ENCODE results near the gene NT5C3A. TPM values are rescaled to one million over a fixed set of nuclear protein-coding genes. Genes with fewer than 3 reads are reported as not detected.

The NT5C3A gene
- total RNA-seq (2014; rRNA removed): 34.3 and 35.0 TPM in 2 replicates
- percentile 82 among the genes with signal in this experiment for Bru-seq, nascent RNA
- BruChase-seq, experiment 1, labeled RNA remaining after a 6-hour chase: percentile 75 among the genes with signal in this experiment
- BruChase-seq, experiment 2, labeled RNA remaining after a 2-hour chase: percentile 73 among the genes with signal in this experiment
- long read RNA-seq, transcript NT5C3A-201 (9 exons, 1,704 nt): major isoform, 29 of 80 reads
- long read RNA-seq, transcript NT5C3A-204 (10 exons, 1,759 nt): minor isoform, 23 of 80 reads
- long read RNA-seq, partial matches to known transcripts: 7 of 80 reads
- long read RNA-seq, other reads (novel, unspliced or antisense): 17 of 80 reads

DNA sequence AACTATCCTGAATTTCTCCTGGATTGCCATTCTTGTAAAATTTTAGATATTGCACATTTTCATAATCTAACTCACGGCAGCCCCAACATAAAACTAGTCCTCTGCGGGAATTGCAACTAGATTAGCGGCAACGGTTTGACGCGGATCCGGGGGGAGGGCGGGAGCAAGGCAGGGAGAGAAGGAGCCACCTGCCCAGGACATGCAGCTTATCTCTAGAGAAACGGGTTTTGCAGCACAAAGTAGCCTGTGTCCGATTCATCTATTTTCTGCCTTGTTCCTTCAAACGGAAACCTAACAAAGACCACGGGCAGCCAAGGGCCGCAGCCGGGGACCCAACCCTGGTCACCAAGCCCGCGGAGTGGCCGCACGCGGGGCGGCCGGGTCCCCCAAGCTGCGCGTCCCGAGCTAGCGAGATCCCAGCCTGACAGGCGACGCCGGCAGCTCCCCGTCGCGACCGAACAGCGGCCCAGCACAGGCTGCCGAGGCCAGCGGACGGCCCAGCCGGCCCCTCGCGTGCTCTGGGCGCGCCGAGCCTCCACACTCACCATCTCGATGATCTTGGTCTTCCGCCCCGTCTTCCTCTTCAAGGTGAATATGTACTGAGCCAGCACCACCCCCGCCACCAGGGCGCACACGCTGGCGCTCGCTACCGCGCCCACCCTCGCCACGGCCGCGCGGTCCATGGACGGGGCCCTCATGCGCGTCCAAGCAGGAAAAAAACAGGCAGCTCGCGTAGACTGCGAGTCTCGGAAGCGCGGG, at the start of gene NT5C3A:
Gene NT5C3A (minus strand): TSS at position 754 of the 759 bp plus-strand sequence. CDS start 71 bp downstream, at position 683.
- TF ChIP-seq EZH2 (IDR thresholded peaks at IDR 0.05; ENCODE audit: low read length, unreplicated experiment) (no peak), EZH2phosphoT487 (IDR thresholded peaks at IDR 0.05; ENCODE audit: borderline replicate concordance, low read length) (no peak)
- POLR2A ChIA-PET (ENCODE audit: unreplicated experiment): interaction anchor here (0.6 kb wide), 1 partner anchor 183 kb away, joined by 4 read pairs; no protein-coding TSS in a partner anchor
- intact Hi-C loops (cut with micrococcal nuclease): loop anchor here (2.0 kb wide), 2 partner anchors 47 to 171 kb away; partner anchors contain the start of genes KBTBD2 and RP9
- DNase-seq (peak; percentile 35), ATAC-seq (peak; percentile 31)
- H3K36me3 ChIP-seq (ENCODE audit: low read depth, low read length): 0 out of 2 replicates have a peak, but pooled peaks cover 2% of the 10 kb centered on the region
- H3K79me2 ChIP-seq (ENCODE audit: low read length): peaks cover 53% of the 10 kb centered on the region
- peak within 1 kb of the TSS; percentile 93 for H3K9ac ChIP-seq (ENCODE audit: low read length)
- H3F3A ChIP-seq (ENCODE audit: low read length, unreplicated experiment): no peaks in the 10 kb centered on the region
- H4K20me1 ChIP-seq (ENCODE audit: low read length): peaks cover 32% of the 10 kb centered on the region
- CTCF ChIA-PET: interaction anchor here (0.6 to 1.6 kb wide), 3 partner anchors 46 to 297 kb away, joined by 3 to 7 read pairs (median 7); partner anchors contain the start of gene RP9
- no peaks in the 10 kb centered on the region for H3K27me3 ChIP-seq (ENCODE audit: low read length)
- H3K9me2 ChIP-seq (replicated peaks; ENCODE audit: low read length): no peaks in the 10 kb centered on the region
- H3K4me3 ChIP-seq (ENCODE audit: low read length): peak within 1 kb of the TSS; percentile 85
- H2AFZ ChIP-seq (ENCODE audit: low read length): peak within 1 kb of the TSS; percentile 90
- peaks cover 26% of the 10 kb centered on the region; the same call in 1 of the 2 replicates for H3K4me1 ChIP-seq (ENCODE audit: insufficient read depth, low read length)
- BruUV-seq (replicated peaks): no TSS peak
- H3K4me2 ChIP-seq (ENCODE audit: low read length): peak within 1 kb of the TSS; percentile 88
- peaks cover 5% of the 10 kb centered on the region; the same call in 1 of the 2 replicates for H3K9me3 ChIP-seq (ENCODE audit: low read length)
- peak within 1 kb of the TSS; percentile 51 for H3K27ac ChIP-seq (ENCODE audit: low read length)

DNA sequence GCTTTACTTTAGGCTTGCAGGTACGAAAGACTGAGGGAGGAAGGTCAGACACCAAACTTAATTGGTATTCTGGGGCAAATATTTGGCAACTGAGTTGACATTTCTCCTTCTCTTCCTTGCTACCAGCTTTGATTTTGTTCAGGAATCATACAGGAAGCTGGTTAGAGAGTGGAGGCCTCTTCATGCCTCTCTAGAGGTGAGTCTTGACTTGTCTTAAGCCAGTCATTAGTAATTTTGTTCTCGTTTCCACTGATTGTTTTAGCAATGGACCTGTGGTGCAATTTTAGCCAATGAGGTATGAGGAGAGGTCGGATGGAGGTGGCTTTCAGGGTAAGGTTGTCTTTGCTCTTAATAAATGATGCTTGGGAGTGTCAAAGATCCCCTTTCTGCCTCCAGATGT, 49.0 kb upstream of the NT5C3A start:
- peaks cover 20% of the 10 kb centered on the region; the same call in 1 of the 2 replicates for H3K4me1 ChIP-seq (ENCODE audit: insufficient read depth, low read length)
- no peaks in the 10 kb centered on the region for H3F3A ChIP-seq (ENCODE audit: low read length, unreplicated experiment)
- CTCF ChIA-PET: no interaction called here
- H3K9me3 ChIP-seq (ENCODE audit: low read length): no peaks in the 10 kb centered on the region
- no peak overlapping the region for H3K9ac ChIP-seq (ENCODE audit: low read length)
- ATAC-seq (no peak), DNase-seq (no peak)
- no peak overlapping the region for H3K4me2 ChIP-seq (ENCODE audit: low read length)
- H4K20me1 ChIP-seq (ENCODE audit: low read length): no peaks in the 10 kb centered on the region
- POLR2A ChIA-PET (ENCODE audit: unreplicated experiment): no interaction called here
- no peak overlapping the region for H3K4me3 ChIP-seq (ENCODE audit: low read length)
- intact Hi-C loops (cut with micrococcal nuclease): no loop called here
- H2AFZ ChIP-seq (ENCODE audit: low read length): no peak overlapping the region
- no peaks in the 10 kb centered on the region for H3K27me3 ChIP-seq (ENCODE audit: low read length)
- H3K36me3 ChIP-seq (ENCODE audit: low read depth, low read length): no peaks in the 10 kb centered on the region
- H3K9me2 ChIP-seq (replicated peaks; ENCODE audit: low read length): no peaks in the 10 kb centered on the region
- TF ChIP-seq, protein P1, sequence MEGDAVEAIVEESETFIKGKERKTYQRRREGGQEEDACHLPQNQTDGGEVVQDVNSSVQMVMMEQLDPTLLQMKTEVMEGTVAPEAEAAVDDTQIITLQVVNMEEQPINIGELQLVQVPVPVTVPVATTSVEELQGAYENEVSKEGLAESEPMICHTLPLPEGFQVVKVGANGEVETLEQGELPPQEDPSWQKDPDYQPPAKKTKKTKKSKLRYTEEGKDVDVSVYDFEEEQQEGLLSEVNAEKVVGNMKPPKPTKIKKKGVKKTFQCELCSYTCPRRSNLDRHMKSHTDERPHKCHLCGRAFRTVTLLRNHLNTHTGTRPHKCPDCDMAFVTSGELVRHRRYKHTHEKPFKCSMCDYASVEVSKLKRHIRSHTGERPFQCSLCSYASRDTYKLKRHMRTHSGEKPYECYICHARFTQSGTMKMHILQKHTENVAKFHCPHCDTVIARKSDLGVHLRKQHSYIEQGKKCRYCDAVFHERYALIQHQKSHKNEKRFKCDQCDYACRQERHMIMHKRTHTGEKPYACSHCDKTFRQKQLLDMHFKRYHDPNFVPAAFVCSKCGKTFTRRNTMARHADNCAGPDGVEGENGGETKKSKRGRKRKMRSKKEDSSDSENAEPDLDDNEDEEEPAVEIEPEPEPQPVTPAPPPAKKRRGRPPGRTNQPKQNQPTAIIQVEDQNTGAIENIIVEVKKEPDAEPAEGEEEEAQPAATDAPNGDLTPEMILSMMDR (conservative IDR thresholded peaks at IDR 0.05; ENCODE audit: low read depth, low read length): no peak
- TF ChIP-seq EZH2 (IDR thresholded peaks at IDR 0.05; ENCODE audit: low read length, unreplicated experiment) (no peak), EZH2phosphoT487 (IDR thresholded peaks at IDR 0.05; ENCODE audit: borderline replicate concordance, low read length) (no peak)
- BruUV-seq (replicated peaks): no TSS peak
- no peak overlapping the region for H3K27ac ChIP-seq (ENCODE audit: low read length)
- H3K79me2 ChIP-seq (ENCODE audit: low read length): peaks cover 23% of the 10 kb centered on the region

DNA sequence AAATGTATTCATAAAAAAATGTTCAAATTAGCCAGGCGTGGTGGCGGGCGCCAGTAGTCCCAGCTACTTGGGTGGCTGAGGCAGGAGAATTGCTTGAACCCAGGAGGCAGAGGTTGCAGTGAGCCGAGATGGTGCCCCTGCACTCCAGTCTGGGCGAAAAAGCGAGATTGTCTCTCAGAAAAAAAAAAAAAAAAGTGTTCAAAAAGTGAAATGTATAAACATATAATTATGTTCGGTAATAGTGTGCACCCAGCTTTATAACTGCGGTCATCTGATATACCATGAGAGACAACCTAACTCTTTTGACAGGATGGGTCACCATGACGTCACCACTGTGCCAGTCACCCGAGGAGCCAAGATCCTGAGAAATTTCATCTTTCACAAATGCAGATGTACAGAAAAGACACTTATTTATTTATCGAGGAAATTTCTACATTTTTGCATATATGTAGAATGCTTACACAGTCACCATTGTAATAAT, 47.2 kb upstream of the NT5C3A start:
- CTCF ChIA-PET: interaction anchor here (0.9 kb wide), 1 partner anchor 67 kb away, joined by 6 read pairs; no protein-coding TSS in a partner anchor
- Histone ChIP-seq H3K27ac (ENCODE audit: low read length) (peak overlapping the region; percentile 23; the same call in 1 of the 2 replicates), H3K4me3 (ENCODE audit: low read length) (peak overlapping the region; percentile 99), H3F3A (ENCODE audit: low read length, unreplicated experiment) (no peaks in the 10 kb centered on the region), H3K27me3 (ENCODE audit: low read length) (no peaks in the 10 kb centered on the region), H3K9ac (ENCODE audit: low read length) (peak overlapping the region; percentile 66), H3K4me2 (ENCODE audit: low read length) (peak overlapping the region; percentile 99), H2AFZ (ENCODE audit: low read length) (peak overlapping the region; percentile 98), H3K9me2 (replicated peaks; ENCODE audit: low read length) (no peaks in the 10 kb centered on the region), H4K20me1 (ENCODE audit: low read length) (no peaks in the 10 kb centered on the region), H3K9me3 (ENCODE audit: low read length) (no peaks in the 10 kb centered on the region), H3K79me2 (ENCODE audit: low read length) (peaks cover 40% of the 10 kb centered on the region), H3K36me3 (ENCODE audit: low read depth, low read length) (no peaks in the 10 kb centered on the region), H3K4me1 (ENCODE audit: insufficient read depth, low read length) (peaks cover 20% of the 10 kb centered on the region; the same call in 1 of the 2 replicates)
- TF ChIP-seq EZH2phosphoT487 (IDR thresholded peaks at IDR 0.05; ENCODE audit: borderline replicate concordance, low read length) (no peak), EZH2 (IDR thresholded peaks at IDR 0.05; ENCODE audit: low read length, unreplicated experiment) (no peak)
- TF ChIP-seq, protein P1 (conservative IDR thresholded peaks at IDR 0.05; ENCODE audit: low read depth, low read length): no peak
- intact Hi-C loops (cut with micrococcal nuclease): loop anchor here (1.0 to 5.0 kb wide), 5 partner anchors 20 to 417 kb away; partner anchors contain the start of genes BBS9, FKBP9, KBTBD2 and NT5C3A
- POLR2A ChIA-PET (ENCODE audit: unreplicated experiment): no interaction called here
- peak; percentile 12 for ATAC-seq
- DNase-seq: peak; percentile 45
- no TSS peak for BruUV-seq (replicated peaks)
